ENCODE data around the gene CMTM7.

DNA sequence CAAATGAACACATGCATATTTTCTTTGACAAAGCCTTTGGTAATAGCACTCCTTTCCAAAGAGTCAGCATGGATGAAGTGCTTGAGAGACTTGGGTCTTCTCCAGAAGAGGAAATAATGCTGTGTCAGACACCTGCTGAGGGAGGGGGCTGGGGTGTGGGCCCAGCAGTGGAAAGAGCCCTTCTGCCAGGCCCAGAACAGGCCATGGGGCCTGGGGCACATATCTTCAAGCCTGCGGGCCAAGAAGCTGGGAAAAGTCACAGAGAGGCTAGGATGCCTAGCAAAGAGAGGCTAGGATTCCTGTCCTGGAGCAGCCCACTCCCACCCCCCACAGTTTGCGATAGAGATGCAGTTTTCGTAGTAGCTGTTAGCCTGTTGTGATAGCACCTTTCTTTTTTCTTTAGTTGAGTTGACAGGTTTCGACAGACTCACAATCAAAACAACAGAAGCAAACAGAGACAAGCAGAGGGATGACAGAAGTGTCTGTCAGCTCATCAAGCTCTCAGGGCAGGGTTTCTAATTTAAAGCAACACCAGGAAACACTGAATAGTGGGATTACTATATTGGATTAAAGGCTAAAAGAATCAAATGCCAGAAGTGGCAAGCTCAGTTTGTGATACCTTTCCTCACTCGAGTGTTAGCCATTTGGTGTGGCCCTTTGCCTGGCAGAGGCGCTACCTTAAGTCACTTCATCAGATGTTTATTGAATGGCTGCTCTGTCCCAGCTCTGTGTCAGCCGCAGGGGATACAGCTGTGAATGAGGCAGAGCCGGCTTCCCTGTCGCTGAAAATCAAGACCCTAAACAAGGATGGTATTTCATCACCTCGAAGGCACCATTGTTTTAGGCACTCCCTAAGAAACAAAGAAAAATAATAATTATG lies 19.0 kb downstream of the CMTM7 start:
- TF ChIP-seq, protein P1, sequence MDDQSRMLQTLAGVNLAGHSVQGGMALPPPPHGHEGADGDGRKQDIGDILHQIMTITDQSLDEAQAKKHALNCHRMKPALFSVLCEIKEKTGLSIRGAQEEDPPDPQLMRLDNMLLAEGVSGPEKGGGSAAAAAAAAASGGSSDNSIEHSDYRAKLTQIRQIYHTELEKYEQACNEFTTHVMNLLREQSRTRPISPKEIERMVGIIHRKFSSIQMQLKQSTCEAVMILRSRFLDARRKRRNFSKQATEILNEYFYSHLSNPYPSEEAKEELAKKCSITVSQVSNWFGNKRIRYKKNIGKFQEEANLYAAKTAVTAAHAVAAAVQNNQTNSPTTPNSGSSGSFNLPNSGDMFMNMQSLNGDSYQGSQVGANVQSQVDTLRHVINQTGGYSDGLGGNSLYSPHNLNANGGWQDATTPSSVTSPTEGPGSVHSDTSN (IDR thresholded peaks at IDR 0.05; ENCODE audit: insufficient replicate concordance, low read depth, low read length): no peak
- TF ChIP-seq CBX3 (IDR thresholded peaks at IDR 0.05; ENCODE audit: borderline replicate concordance, low read depth): no peak
- no peak for TF ChIP-seq ZNF274 (IDR thresholded peaks at IDR 0.05; ENCODE audit: insufficient read depth, insufficient read length)
- TF ChIP-seq JUNB (IDR thresholded peaks at IDR 0.05): no peak
- no peak for TF ChIP-seq CBX5 (IDR thresholded peaks at IDR 0.05; ENCODE audit: low read depth)
